Activated naive CD4-positive, alpha-beta T cell treated with anti-CD3 and anti-CD28 coated beads for 36 hours (primary cell): ENCODE measurements around the gene CHD6. TPM values are rescaled to one million over a fixed set of nuclear protein-coding genes. Genes with fewer than 3 reads are reported as not detected.

Source experiments
- CTCF ChIA-PET: fragments of 350-600 bp; sonication (Branson Sonifier 250); formaldehyde crosslinking; loops from one replicate; lab custom pipeline; 2021; ENCODE audit warnings: antibody characterized with exemption; lab: Charles Lee
- DNase-seq: peaks from one replicate; pipeline ENCODE4 v3.0.0-alpha.2; 2020
- H3K27ac Mint-ChIP-seq: one replicate; pipeline ENCODE4 v1.8.0; 2021; ENCODE audit warnings: mild to moderate bottlenecking, mixed read lengths
- H3K27me3 Mint-ChIP-seq: one replicate; pipeline ENCODE4 v1.8.0; 2021; ENCODE audit warnings: low read depth, mixed read lengths
- H3K36me3 Mint-ChIP-seq: one replicate; pipeline ENCODE4 v1.8.0; 2021; ENCODE audit warnings: low read depth, mixed read lengths
- H3K4me1 Mint-ChIP-seq: one replicate; pipeline ENCODE4 v1.8.0; 2021; ENCODE audit warnings: low read depth, mixed read lengths
- H3K4me3 Mint-ChIP-seq: one replicate; pipeline ENCODE4 v1.8.0; 2021; ENCODE audit warnings: mild to moderate bottlenecking, moderate library complexity, mixed read lengths
- H3K9me3 Mint-ChIP-seq: one replicate; pipeline ENCODE4 v1.8.0; 2021; ENCODE audit warnings: mixed read lengths
- intact Hi-C: fragments of 100-400 bp; cut with micrococcal nuclease; formaldehyde crosslinking; loops from one replicate; pipeline ENCODE4 v1.15.1; 2023
- total RNA-seq, 2 experiments: library from RNA; stranded (reverse); gene quantifications; one replicate each; pipeline ENCODE4 v1.2.3, GENCODE V29; 2021

Gene CHD6
- total RNA-seq, 2 experiments from 2014 or later, result 30.1 to 31.8 TPM

DNA sequence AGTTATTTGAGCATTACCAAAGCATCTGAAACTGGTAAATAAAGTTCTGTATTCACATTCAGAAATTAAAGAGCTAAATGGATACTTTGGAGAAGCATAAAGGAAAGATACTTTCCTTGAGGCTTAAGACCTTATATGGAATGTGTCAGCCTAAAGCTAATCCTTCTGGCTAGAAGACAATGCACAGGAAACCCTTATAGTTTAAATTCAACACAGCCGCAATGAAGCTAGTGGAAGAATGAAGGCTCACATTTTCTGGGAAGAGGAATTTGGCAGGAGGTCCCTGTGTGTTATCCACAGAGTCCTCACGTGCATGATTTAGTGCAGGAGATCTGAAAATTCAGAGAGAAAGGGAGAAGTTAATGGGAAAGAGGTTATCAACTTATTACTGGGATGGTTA lies 21.5 kb upstream of the CHD6 start:
- Mint-ChIP-seq H3K36me3 (no peaks in the 10 kb centered on the region), H3K27me3 (peaks cover 2% of the 10 kb centered on the region), H3K9me3 (no peaks in the 10 kb centered on the region), H3K27ac (no peak overlapping the region), H3K4me1 (no peaks in the 10 kb centered on the region), H3K4me3 (no peak overlapping the region)
- no peak for DNase-seq
- intact Hi-C loops, result no loop called here
- CTCF ChIA-PET, result no interaction called here

DNA sequence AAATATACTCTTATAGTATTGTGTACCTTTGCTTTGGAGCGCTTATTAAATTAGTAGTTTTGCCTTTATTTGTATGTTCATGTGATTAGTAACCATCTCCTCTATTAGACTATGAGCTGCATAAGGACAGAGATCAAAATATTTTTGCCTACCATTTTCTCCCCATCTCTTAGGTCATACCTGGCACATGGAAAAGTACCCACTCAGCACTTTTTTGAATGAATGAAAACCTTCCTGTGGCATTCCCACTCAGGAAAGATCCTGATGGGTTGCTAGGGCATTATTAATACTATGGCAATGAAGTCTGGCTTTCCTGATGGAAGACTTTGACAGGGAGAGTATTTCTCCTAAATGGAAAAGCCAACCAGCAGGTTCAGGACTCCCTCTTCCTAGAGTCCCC lies 20.3 kb upstream of the CHD6 start:
- Mint-ChIP-seq H3K9me3 (no peaks in the 10 kb centered on the region), H3K27ac (no peak overlapping the region), H3K4me3 (no peak overlapping the region), H3K27me3 (peaks cover 2% of the 10 kb centered on the region), H3K36me3 (no peaks in the 10 kb centered on the region), H3K4me1 (no peaks in the 10 kb centered on the region)
- DNase-seq, result no peak
- intact Hi-C loops, result no loop called here
- CTCF ChIA-PET, result no interaction called here

DNA sequence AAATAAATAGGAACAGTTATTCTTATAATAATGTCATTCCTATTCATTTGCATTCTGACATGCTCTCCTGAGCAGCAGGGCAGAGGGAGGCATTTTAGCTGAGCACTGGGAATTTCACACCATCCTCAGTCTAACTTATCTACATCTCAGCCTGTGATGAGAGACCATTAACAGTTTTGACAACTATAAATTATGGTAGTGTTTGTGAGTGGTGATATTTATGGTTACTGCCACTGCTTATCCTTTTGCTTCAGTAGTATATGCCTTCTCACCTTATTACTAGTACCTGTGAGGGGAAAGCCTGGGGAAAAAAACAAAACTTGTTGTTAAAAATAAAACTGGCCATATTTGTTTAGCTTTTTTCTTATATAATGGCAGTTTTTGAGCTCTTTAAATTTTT lies 17.0 kb upstream of the CHD6 start:
- Mint-ChIP-seq H3K27ac (no peak overlapping the region), H3K9me3 (no peaks in the 10 kb centered on the region), H3K27me3 (peaks cover 4% of the 10 kb centered on the region), H3K4me3 (no peak overlapping the region), H3K4me1 (no peaks in the 10 kb centered on the region), H3K36me3 (no peaks in the 10 kb centered on the region)
- CTCF ChIA-PET, result interaction anchor here (0.6 to 1.0 kb wide), 2 partner anchors 22 to 372 kb away, joined by 3 read pairs; no protein-coding TSS in a partner anchor
- intact Hi-C loops, result no loop called here
- DNase-seq, result no peak

DNA sequence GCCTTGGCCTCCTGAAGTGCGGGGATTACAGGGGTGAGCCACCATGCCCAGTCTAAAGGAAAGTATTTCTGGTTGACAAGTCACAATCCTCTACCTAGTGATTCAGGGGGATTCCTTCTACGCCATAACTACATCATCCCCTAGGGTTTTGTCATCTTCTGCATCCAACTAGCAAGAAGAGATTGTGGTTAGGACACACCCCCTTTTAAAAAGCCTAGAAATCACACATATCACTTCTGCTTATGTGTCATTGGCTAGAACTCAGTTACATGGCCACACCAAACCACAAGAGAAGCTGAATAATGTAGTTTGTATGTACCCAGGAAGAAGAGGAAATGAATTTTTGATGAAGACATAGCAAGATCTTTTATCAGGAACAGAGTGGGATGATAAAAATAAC lies 14.7 kb upstream of the CHD6 start:
- CTCF ChIA-PET, result no interaction called here

DNA sequence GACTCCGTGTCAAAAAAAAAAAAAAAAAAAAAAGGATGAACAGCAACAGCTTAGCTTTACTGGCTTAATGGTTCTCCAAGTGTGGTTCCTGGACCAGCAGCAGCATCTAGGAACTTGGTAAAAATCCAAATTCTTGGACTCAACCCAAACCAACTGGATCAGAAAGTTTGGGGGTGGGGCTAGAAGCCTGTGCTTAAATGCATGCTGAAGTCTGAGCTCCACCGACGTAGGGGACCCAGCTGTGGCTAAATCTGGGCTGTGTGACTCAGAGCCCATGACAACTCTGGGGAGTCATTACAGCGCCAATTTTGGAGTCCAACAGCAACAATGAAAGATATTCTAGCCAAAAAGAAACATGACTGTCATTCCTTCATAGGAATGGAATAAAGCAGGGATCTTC lies 13.6 kb upstream of the CHD6 start:
- CTCF ChIA-PET, result no interaction called here
- Mint-ChIP-seq H3K9me3 (no peaks in the 10 kb centered on the region), H3K27me3 (peaks cover 4% of the 10 kb centered on the region), H3K36me3 (no peaks in the 10 kb centered on the region), H3K4me3 (no peak overlapping the region), H3K4me1 (no peaks in the 10 kb centered on the region), H3K27ac (no peak overlapping the region)
- intact Hi-C loops, result no loop called here
- DNase-seq, result no peak

More for the DNA sequence above, 14.7 kb upstream of the CHD6 start:
- Mint-ChIP-seq H3K4me3 (no peak overlapping the region), H3K27me3 (peaks cover 4% of the 10 kb centered on the region), H3K9me3 (no peaks in the 10 kb centered on the region), H3K36me3 (no peaks in the 10 kb centered on the region), H3K27ac (no peak overlapping the region), H3K4me1 (no peaks in the 10 kb centered on the region)
- intact Hi-C loops, result no loop called here
- DNase-seq, result no peak

DNA sequence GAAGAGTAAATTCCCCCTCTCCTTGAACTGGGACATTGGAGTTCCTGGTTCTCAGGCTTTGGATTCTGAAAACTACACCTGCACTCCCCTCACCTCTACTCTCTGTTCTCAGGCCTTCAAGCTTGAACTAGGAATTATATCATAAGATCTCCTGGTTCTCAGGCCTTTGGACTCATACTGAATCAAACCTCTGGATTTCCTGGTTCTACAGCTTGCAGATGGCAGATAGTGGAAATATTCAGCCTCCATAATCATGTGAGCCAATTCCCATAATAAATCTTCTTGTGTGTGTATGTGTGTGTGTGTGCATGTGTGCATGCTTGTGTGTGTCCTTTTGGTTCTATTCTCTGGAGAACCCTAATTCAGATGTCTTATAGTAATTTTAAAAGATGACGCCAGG lies 12.7 kb upstream of the CHD6 start:
- Mint-ChIP-seq H3K9me3 (no peaks in the 10 kb centered on the region), H3K27ac (no peak overlapping the region), H3K27me3 (peaks cover 4% of the 10 kb centered on the region), H3K4me1 (no peaks in the 10 kb centered on the region), H3K36me3 (no peaks in the 10 kb centered on the region), H3K4me3 (no peak overlapping the region)
- CTCF ChIA-PET, result no interaction called here
- no peak for DNase-seq
- intact Hi-C loops, result no loop called here

DNA sequence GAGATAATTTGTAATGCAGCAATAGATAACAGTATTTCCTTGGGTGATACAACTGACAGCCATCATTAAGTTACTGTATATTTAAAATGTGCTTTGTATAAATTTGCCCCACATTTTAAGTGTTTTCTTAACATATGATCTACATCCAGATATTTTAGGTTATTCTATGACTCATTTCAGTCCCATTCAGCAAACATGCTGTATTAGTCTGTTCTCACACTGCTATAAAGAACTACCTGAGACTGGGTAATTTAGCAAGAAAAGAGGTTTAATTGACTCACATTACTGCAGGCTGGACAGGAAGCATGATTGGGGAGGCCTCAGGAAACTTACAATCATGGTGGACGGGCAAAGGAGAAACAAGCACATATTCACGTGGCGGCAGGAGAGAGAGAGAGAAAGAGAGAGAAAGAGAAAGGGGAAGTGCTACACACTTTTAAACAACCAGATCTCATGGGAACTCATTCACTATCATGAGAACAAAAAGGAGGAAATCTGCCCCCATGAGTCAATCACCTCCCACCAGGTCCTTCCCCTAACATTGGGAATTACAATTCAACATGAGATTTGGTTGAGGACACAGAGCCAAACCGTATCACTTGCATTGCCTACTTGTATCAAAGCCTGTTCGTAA lies 9.6 kb upstream of the CHD6 start:
- H3K27me3 Mint-ChIP-seq, result peaks cover under 1% of the 10 kb centered on the region
- H3K9me3 Mint-ChIP-seq, result no peaks in the 10 kb centered on the region
- DNase-seq, result no peak
- H3K4me1 Mint-ChIP-seq, result no peaks in the 10 kb centered on the region
- H3K36me3 Mint-ChIP-seq, result no peaks in the 10 kb centered on the region
- H3K27ac Mint-ChIP-seq, result no peak overlapping the region
- CTCF ChIA-PET, result no interaction called here
- intact Hi-C loops, result no loop called here
- H3K4me3 Mint-ChIP-seq, result no peak overlapping the region

DNA sequence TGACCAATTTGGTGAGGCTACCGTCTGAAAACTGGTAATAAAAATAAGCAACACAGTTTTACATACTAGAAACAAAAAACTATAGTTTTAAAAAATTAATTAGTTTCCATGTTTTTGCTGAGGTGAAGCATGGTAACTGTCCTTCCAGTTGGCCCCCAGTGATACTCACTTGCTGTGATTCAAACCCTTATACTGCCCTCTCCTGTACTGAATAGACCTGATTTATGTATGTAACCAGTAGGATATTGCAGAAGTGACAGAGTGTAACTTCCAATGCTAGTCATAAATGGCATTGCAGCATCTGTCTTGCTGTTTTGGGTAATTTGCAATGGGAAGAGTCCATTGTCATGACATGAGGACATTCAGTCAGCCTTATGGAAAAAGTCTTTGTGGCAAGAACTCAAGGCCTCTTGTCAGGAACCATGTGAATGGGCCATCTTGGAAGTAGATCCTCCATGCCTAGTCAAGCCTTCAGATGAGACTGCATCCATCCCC lies 8.9 kb upstream of the CHD6 start:
- no peak for DNase-seq
- Mint-ChIP-seq H3K4me3 (no peak overlapping the region), H3K4me1 (no peaks in the 10 kb centered on the region), H3K27me3 (no peaks in the 10 kb centered on the region), H3K36me3 (no peaks in the 10 kb centered on the region), H3K9me3 (no peaks in the 10 kb centered on the region), H3K27ac (no peak overlapping the region)
- CTCF ChIA-PET, result no interaction called here
- intact Hi-C loops, result no loop called here

DNA sequence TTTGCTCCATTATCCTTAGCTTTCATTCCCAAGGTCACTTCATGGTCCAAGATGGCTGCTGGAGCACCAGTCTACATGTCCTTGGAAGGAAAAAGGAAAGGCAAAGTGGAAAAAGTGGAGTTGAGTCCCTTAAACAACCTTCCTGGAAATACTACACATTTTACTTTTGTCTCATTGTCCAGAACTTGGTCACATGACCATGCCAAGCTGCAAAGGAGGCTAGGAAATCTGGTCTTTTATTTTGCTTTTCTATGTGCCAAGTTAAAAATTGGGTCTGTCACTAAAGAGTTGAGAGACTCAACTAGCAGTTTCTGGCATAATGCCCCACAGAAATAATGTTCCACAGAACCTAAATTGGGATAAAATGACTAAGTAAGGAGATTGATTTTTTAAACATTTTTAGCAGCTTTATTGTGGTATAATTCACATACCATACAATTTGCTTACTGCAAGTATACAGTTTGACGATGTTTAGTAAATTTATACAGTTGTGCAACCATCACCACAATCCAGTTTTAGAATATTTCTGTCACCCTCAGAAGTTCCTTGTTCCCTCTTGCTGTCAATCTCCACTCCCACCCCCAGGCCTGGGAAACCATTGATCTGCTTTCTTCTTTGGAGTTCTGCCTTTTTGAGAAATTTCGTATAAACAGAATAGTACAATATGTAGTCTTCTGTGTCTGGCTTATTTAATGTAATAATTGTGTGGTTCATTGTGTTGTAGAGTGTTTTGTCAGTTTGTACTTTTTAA lies 5.6 kb upstream of the CHD6 start:
- Mint-ChIP-seq H3K9me3 (no peaks in the 10 kb centered on the region), H3K36me3 (no peaks in the 10 kb centered on the region), H3K27me3 (no peaks in the 10 kb centered on the region), H3K4me3 (no peak overlapping the region), H3K4me1 (peaks cover 5% of the 10 kb centered on the region), H3K27ac (no peak overlapping the region)
- intact Hi-C loops, result no loop called here
- CTCF ChIA-PET, result no interaction called here
- DNase-seq, result no peak

DNA sequence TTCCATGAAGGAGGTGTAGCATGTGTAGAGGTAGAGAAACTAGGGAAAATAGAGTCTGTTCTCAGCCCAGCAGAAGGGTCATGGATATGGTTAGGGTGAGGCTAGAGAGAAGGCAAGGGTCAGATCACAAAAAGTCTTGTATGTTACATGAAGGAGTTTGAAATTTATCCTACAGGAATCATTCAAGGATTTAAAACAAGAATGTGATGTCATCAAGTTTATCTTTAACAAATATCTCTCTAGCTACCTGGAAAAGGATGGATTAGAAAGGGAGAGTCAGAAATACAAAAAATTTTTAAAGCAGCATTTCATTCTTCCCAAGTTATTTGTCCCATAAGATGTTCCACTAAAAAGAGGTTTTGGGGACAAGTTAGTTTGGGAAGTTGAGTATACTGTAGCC lies 4.4 kb upstream of the CHD6 start:
- no peaks in the 10 kb centered on the region for H3K36me3 Mint-ChIP-seq
- no peak overlapping the region for H3K4me3 Mint-ChIP-seq
- H3K9me3 Mint-ChIP-seq, result no peaks in the 10 kb centered on the region
- no peaks in the 10 kb centered on the region for H3K27me3 Mint-ChIP-seq
- peaks cover 5% of the 10 kb centered on the region for H3K4me1 Mint-ChIP-seq
- CTCF ChIA-PET, result no interaction called here
- no peak overlapping the region for H3K27ac Mint-ChIP-seq
- intact Hi-C loops, result no loop called here
- DNase-seq, result no peak

DNA sequence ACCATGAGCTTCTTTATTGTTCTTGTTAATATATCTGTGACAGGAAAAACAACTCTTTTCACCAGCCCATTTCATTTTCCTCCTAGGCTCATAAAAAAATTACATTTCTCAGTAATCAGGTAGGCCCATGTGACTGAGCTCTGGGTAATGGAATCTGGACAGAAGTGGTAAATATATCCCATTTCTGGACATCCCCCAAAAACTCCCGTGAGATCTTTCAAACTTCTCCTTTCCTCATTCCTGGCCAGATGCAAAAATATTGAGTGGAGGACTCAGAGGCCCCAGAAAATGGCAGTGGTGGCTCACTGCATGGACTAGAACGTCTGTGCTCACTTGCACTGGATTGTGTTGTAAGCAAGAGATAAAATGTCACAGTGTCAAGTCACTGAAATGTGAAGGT lies 3.8 kb upstream of the CHD6 start:
- Mint-ChIP-seq H3K36me3 (peaks cover 1% of the 10 kb centered on the region), H3K27ac (no peak overlapping the region), H3K4me1 (peaks cover 8% of the 10 kb centered on the region), H3K4me3 (no peak overlapping the region), H3K27me3 (no peaks in the 10 kb centered on the region), H3K9me3 (no peaks in the 10 kb centered on the region)
- no peak for DNase-seq
- intact Hi-C loops, result no loop called here
- CTCF ChIA-PET, result no interaction called here

DNA sequence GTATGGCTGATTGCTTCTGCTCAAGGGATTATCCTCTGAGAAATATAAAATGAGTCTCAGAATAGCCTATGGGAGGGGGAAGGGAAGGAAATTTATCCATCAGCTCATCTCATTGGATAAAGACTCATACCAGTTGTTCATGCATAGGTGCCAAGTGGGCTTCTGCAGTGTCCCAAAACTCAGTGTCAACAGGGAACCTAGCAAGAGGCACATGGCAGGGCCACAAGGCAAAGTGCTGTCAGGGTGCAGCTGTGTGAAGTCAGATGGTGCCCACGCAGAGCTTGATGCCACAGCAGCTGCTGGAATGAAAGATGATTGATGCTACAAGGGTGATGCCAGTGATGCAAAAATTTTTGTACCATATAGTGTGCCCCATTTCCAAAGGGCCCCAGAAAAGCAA lies 3.2 kb upstream of the CHD6 start:
- H3K9me3 Mint-ChIP-seq, result no peaks in the 10 kb centered on the region
- no peak for DNase-seq
- H3K27ac Mint-ChIP-seq, result no peak overlapping the region
- peaks cover 14% of the 10 kb centered on the region for H3K4me1 Mint-ChIP-seq
- peaks cover 1% of the 10 kb centered on the region for H3K36me3 Mint-ChIP-seq
- intact Hi-C loops, result no loop called here
- CTCF ChIA-PET, result no interaction called here
- H3K4me3 Mint-ChIP-seq, result no peak overlapping the region
- no peaks in the 10 kb centered on the region for H3K27me3 Mint-ChIP-seq
